Spleen (tissue), 7 donors: ENCODE measurements around the gene LTBP1.

Experiments
- POLR2A ChIP-seq, 3 donors: fragments of 450-650 bp; IDR thresholded peaks; one replicate each; pipeline ENCODE4 v1.5.1; 2017; ENCODE audit warnings: antibody characterized with exemption in 3 of 3, mild to moderate bottlenecking in 1 of 3
- POLR2AphosphoS5 ChIP-seq, 3 donors: sonication (generic); formaldehyde crosslinking; IDR thresholded peaks; one replicate each; pipeline ENCODE4 v1.5.1; 2017; ENCODE audit warnings: antibody characterized with exemption in 3 of 3
- TF ChIP-seq, protein P1 (sequence below), 11 experiments: fragments of 200-600 bp in 7 of 11; fragments of 450-650 bp in 4 of 11; sonication (generic) in 4 of 11; IDR thresholded peaks in 8 of 11; conservative IDR thresholded peaks in 3 of 11; 1 replicate in 7 of 11; 2 replicates in 4 of 11; pipeline versions ENCODE4 v1.4.0 to v1.8.0; 2016 to 2021; ENCODE audit warnings: antibody characterized with exemption in 11 of 11, inconsistent platforms in 4 of 11, mild to moderate bottlenecking in 1 of 11
- donor health status: DM: no; HTN: no; CAD: no; lungs with moderate emphysema.
- donor health status: DM: no; HTN: no; CAD: no.
- donor health status: DM: no; HTN: no; CAD: no.

DNA sequence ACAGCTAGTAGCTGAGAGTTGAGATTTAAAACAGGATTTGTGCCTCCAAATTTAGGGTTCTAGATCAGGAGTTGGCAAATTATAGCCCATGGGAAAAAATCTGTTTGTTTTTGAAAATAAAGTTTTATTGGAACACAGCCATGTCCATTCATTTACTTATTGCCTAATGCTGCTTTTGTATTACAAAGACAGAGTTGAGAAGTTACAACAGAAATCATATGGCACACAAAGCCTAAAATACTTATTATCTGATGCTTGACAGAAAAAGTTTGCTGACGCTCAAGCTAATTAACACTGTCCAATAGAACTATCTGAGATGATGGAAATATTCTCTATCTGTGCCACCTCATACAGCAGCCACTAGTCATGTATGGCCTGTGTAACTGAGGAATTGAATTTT lies 300.6 kb downstream of the LTBP1 start:
- TF ChIP-seq, protein P1, sequence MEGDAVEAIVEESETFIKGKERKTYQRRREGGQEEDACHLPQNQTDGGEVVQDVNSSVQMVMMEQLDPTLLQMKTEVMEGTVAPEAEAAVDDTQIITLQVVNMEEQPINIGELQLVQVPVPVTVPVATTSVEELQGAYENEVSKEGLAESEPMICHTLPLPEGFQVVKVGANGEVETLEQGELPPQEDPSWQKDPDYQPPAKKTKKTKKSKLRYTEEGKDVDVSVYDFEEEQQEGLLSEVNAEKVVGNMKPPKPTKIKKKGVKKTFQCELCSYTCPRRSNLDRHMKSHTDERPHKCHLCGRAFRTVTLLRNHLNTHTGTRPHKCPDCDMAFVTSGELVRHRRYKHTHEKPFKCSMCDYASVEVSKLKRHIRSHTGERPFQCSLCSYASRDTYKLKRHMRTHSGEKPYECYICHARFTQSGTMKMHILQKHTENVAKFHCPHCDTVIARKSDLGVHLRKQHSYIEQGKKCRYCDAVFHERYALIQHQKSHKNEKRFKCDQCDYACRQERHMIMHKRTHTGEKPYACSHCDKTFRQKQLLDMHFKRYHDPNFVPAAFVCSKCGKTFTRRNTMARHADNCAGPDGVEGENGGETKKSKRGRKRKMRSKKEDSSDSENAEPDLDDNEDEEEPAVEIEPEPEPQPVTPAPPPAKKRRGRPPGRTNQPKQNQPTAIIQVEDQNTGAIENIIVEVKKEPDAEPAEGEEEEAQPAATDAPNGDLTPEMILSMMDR (IDR thresholded peaks at IDR 0.05 in 8 of 11, conservative IDR thresholded peaks at IDR 0.05 in 3 of 11): no peak
- TF ChIP-seq POLR2AphosphoS5 (IDR thresholded peaks at IDR 0.05) (no peak), POLR2A (IDR thresholded peaks at IDR 0.05) (no peak)
